Activated T-cell treated with anti-CD3 and anti-CD28 coated beads, Interleukin-2, amount 50 U/mL, for 4 hours (primary cell): Measurements from ENCODE around the gene NIPBL. TPM values are rescaled to one million over a fixed set of nuclear protein-coding genes. Genes with fewer than 3 reads are reported as not detected.

ENCODE experiments used
- ATAC-seq, 2 donors: fragments of 200-7000 bp; cut with Tn5 transposase; one replicate each; pipeline ENCODE4 v1.10.0; 2021
- DNase-seq: peaks from one replicate; pipeline ENCODE4 v3.0.0-alpha.2; 2020
- H3K27me3 Mint-ChIP-seq: one replicate; pipeline ENCODE4 v1.8.0; 2021; ENCODE audit warnings: low read depth, mixed read lengths
- H3K36me3 Mint-ChIP-seq: one replicate; pipeline ENCODE4 v1.8.0; 2022; ENCODE audit warnings: mixed read lengths; ENCODE audit not compliant: insufficient read depth
- H3K4me1 Mint-ChIP-seq: one replicate; pipeline ENCODE4 v1.8.0; 2021; ENCODE audit warnings: low read depth, mixed read lengths
- H3K4me3 Mint-ChIP-seq: one replicate; pipeline ENCODE4 v1.8.0; 2021; ENCODE audit warnings: mild to moderate bottlenecking, moderate library complexity, mixed read lengths
- H3K9me3 Mint-ChIP-seq: one replicate; pipeline ENCODE4 v1.8.0; 2021; ENCODE audit warnings: mixed read lengths
- total RNA-seq, 3 donors: library from RNA; stranded (reverse); gene quantifications; one replicate each; pipeline ENCODE4 v1.2.1, GENCODE V29; 2021

The NIPBL gene
- total RNA-seq, 3 donors from 2014 or later, result 42.0 to 56.0 (median 43.4) TPM

GRCh38 chr5:36875051-36875789, 1.3 kb upstream of the NIPBL start:
- H3K9me3 Mint-ChIP-seq, result peaks cover 2% of the 10 kb centered on the region
- peak overlapping the region; percentile 94 for H3K4me3 Mint-ChIP-seq
- peak; percentile 24 for DNase-seq
- ATAC-seq, result peak; percentile 19 to 20
- H3K36me3 Mint-ChIP-seq, result peaks cover 6% of the 10 kb centered on the region
- H3K27me3 Mint-ChIP-seq, result no peaks in the 10 kb centered on the region
- H3K4me1 Mint-ChIP-seq, result peaks cover 36% of the 10 kb centered on the region

- ATAC-seq (peak; percentile 53 to 62), DNase-seq (peak; percentile 61)
- H3K4me3 Mint-ChIP-seq, result peak overlapping the region; percentile 94
- H3K9me3 Mint-ChIP-seq, result no peaks in the 10 kb centered on the region
- H3K36me3 Mint-ChIP-seq, result peaks cover 4% of the 10 kb centered on the region
- no peaks in the 10 kb centered on the region for H3K27me3 Mint-ChIP-seq
- peaks cover 38% of the 10 kb centered on the region for H3K4me1 Mint-ChIP-seq
These were observed 725 bp upstream of the NIPBL start for GRCh38 chr5:36875790-36876298.

DNA sequence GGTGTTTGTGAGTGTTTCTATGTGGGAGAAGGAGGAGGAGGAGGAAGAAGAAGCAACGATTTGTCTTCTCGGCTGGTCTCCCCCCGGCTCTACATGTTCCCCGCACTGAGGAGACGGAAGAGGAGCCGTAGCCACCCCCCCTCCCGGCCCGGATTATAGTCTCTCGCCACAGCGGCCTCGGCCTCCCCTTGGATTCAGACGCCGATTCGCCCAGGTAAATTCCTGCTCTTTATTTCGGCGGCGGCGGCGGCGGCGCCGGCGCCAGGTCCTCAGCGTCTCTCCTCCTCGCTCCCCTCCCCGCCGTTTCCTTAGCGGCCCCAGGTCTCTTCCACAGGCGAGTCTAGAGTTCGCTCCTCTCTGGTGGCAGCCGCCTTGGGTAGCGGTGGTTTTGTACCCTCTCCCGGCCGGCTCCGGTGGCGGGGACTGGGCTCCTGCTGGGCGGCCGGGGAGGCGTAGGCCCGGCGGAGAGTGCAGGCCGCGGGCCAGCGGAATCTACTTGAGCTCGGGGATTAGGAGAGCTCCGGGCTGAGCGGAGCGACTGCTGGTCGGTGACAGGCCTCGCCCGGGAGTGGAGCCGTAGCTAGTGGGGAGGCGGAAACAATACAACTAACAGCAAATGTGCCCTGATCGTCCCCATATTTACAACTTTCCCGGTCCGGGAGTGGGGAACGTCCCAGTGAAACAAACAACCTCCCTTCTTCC, 547 bp downstream of the NIPBL start:
- Mint-ChIP-seq H3K4me3 (peak overlapping the region; percentile 94), H3K27me3 (no peaks in the 10 kb centered on the region), H3K36me3 (peaks cover 2% of the 10 kb centered on the region), H3K9me3 (no peaks in the 10 kb centered on the region), H3K4me1 (peaks cover 40% of the 10 kb centered on the region)
- DNase-seq (peak; percentile 49), ATAC-seq (peak; percentile 24 to 36)

DNA sequence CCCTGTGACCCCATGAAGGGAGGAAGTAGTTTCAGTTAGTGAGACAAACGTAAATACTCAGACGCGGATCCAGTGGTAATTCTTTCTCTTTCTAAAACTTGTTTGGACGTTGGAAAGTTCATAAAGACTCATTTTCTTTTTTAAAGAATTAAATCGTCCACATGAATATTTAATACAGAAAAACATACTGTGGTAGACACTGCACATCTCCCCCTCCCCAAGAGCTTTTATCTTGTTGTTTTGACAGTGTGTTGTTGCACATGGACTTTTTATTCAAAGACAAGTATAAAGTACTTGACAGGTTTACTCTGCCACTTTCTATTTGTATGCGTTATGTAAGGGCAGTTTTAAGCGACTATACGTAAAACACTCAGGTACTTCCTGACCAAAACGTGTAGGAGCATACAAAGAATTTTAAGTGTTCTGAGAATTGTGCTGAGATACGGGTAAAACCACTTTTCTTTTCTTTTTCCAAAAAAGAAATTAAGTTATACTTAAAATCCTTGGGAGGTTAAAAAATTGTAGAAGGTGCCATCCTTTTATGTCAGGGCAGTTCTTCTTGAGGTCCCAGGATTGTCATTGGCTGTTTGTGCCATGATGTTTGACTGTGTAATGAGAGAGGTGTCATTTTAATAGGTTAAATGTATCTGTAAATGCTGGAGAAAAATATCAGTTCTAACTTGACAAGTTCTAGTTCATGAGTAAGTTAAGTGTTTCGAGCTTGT, 1.3 kb downstream of the NIPBL start:
- ATAC-seq, result peak; percentile 13 to 30
- Mint-ChIP-seq H3K27me3 (no peaks in the 10 kb centered on the region), H3K36me3 (no peaks in the 10 kb centered on the region), H3K4me3 (peak overlapping the region; percentile 94), H3K4me1 (peaks cover 41% of the 10 kb centered on the region), H3K9me3 (no peaks in the 10 kb centered on the region)
- no peak for DNase-seq

- H3K9me3 Mint-ChIP-seq, result no peaks in the 10 kb centered on the region
- peak overlapping the region; percentile 94 for H3K4me3 Mint-ChIP-seq
- no peak for DNase-seq
- no peaks in the 10 kb centered on the region for H3K27me3 Mint-ChIP-seq
- ATAC-seq, result no peak
- no peaks in the 10 kb centered on the region for H3K36me3 Mint-ChIP-seq
- H3K4me1 Mint-ChIP-seq, result peaks cover 37% of the 10 kb centered on the region
These were observed 2.0 kb downstream of the NIPBL start for GRCh38 chr5:36878392-36879082.

DNA sequence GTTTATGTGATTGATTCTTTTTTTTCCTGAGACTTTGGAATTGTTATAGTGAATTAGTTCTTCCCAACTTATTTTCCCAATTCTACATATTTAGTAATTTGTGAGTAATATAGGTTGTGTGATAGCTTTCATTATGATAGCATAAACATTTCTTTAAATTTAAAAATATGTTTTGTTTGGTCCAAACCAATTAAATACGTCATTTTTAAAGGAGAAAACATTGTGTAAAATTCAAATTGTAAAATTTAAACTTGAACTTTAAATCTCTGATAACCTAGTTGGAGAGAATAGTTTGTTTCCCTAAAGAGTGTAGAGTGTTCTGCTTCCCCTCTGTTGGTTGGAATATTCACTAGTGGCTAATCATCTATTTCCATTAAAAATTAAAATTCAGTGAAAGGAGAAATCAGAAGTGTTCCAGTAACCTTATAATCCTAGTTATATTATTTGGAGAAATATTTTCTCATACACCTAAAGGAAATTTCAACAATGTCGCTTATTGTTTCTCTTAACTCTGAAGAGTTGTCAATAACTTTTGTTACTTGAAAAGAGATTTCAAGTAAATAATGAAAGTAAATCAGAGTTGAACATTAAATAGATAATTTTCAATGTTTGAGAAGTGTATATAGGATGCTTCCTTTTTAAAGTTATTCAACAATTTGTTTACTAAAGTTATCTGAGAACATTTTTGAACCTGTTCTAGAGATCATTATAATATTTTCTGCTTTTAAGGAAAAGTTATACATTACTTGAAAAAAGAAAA, 2.9 kb downstream of the NIPBL start:
- H3K27me3 Mint-ChIP-seq, result no peaks in the 10 kb centered on the region
- H3K36me3 Mint-ChIP-seq, result peaks cover 5% of the 10 kb centered on the region
- peak overlapping the region; percentile 94 for H3K4me3 Mint-ChIP-seq
- ATAC-seq (no peak), DNase-seq (no peak)
- peaks cover 40% of the 10 kb centered on the region for H3K4me1 Mint-ChIP-seq
- no peaks in the 10 kb centered on the region for H3K9me3 Mint-ChIP-seq

GRCh38 chr5:36880761-36881160, 4.2 kb downstream of the NIPBL start:
- Mint-ChIP-seq H3K36me3 (peaks cover 10% of the 10 kb centered on the region), H3K9me3 (no peaks in the 10 kb centered on the region), H3K4me1 (peaks cover 47% of the 10 kb centered on the region), H3K27me3 (no peaks in the 10 kb centered on the region), H3K4me3 (peak overlapping the region; percentile 46)
- no peak for ATAC-seq
- DNase-seq, result no peak

- peak overlapping the region; percentile 31 for H3K4me3 Mint-ChIP-seq
- DNase-seq, result no peak
- H3K4me1 Mint-ChIP-seq, result peaks cover 51% of the 10 kb centered on the region
- ATAC-seq, result no peak
- H3K36me3 Mint-ChIP-seq, result peaks cover 14% of the 10 kb centered on the region
- no peaks in the 10 kb centered on the region for H3K9me3 Mint-ChIP-seq
- no peaks in the 10 kb centered on the region for H3K27me3 Mint-ChIP-seq
These were observed 4.7 kb downstream of the NIPBL start for GRCh38 chr5:36881304-36881703.

GRCh38 chr5:36881807-36882206, 5.2 kb downstream of the NIPBL start:
- ATAC-seq, result peak in 1 of 2 donors; percentile 10
- Mint-ChIP-seq H3K9me3 (no peaks in the 10 kb centered on the region), H3K36me3 (peaks cover 16% of the 10 kb centered on the region), H3K4me1 (peaks cover 56% of the 10 kb centered on the region), H3K4me3 (peak overlapping the region; percentile 49), H3K27me3 (no peaks in the 10 kb centered on the region)
- DNase-seq, result no peak

GRCh38 chr5:36882250-36882649, 5.7 kb downstream of the NIPBL start:
- Mint-ChIP-seq H3K4me3 (peak overlapping the region; percentile 49), H3K4me1 (peaks cover 61% of the 10 kb centered on the region), H3K36me3 (peaks cover 16% of the 10 kb centered on the region), H3K9me3 (no peaks in the 10 kb centered on the region), H3K27me3 (no peaks in the 10 kb centered on the region)
- peak; percentile 19 to 33 for ATAC-seq
- no peak for DNase-seq

DNA sequence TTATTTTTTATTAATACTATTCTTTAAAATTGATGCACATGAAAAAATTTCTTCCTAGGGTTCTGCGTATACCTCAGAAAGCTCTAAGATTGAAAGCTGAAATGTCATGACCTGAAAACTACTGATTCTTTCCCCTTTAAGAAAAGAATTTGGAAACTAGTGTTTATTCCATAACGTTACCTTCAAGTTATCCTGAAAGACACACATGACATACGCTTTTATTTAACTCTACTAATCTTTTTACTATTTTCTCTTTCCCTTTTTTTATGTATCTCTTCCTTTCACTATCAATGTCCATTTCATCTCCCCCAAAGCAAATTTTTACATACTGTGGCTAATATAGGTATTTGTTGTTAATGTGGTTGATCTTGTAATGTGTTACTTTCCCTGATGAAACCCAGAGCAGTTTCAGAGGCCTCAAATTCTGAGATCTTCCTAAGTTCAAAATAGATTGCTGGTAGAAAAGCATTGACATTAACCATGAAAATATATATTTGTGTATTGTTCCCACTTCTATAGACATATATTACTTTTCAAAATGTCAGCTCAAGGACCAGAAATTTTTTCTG, 7.4 kb downstream of the NIPBL start:
- Mint-ChIP-seq H3K4me1 (peaks cover 73% of the 10 kb centered on the region), H3K9me3 (no peaks in the 10 kb centered on the region), H3K36me3 (peaks cover 19% of the 10 kb centered on the region), H3K4me3 (no peak overlapping the region), H3K27me3 (no peaks in the 10 kb centered on the region)
- ATAC-seq (no peak), DNase-seq (no peak)

DNA sequence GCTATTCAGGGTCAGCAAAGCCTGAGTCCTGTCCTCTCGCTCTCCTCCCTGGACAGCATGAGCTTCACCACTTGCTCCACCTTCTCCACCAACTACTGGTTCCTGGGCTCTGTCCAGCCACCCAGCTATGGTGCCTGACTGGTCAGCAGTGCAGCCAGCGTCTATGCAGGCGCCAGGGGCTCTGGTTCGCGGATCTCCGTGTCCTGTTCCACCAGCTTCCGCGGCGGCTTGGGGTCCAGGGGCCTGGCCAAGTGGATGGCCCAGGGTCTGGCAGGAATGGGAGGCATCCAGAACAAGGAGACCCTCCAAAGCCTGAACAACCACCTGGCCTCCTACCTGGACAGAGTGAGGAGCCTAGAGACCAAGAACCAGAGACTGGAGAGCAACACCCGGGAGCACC, 8.6 kb downstream of the NIPBL start:
- Mint-ChIP-seq H3K27me3 (no peaks in the 10 kb centered on the region), H3K4me1 (peaks cover 77% of the 10 kb centered on the region), H3K4me3 (no peak overlapping the region), H3K36me3 (peaks cover 19% of the 10 kb centered on the region), H3K9me3 (no peaks in the 10 kb centered on the region)
- DNase-seq (no peak), ATAC-seq (no peak)
